GM21737 (cell line): ENCODE data around the gene MKI67.

Experiments used
- ATAC-seq: cut with Tn5 transposase; IDR thresholded peaks from one replicate; pipeline ENCODE4 v1.9.1; 2021; ENCODE audit warnings: mild to moderate bottlenecking, moderate library complexity; ENCODE audit not compliant: unreplicated experiment

Gene MKI67

DNA sequence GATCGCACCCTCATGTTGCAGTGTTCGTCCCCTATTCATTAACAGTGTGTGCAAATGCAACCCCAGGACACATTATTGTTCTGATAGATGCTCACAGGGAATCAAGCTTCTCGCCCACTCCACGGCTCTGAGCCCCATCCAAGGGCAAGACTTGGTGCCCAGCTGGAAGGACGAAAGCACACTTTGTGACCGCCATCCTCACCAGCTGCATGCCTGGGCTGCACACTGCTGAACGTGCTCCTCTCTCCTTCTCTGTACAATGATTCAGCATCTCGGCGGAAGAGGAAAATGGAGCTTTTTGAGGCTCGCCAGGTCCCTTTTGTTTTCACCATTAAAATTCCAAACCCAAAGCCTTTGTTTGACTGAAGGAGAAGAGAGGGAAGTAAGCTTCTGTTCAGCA is 41.9 kb downstream of the MKI67 start:
- no peak for ATAC-seq

DNA sequence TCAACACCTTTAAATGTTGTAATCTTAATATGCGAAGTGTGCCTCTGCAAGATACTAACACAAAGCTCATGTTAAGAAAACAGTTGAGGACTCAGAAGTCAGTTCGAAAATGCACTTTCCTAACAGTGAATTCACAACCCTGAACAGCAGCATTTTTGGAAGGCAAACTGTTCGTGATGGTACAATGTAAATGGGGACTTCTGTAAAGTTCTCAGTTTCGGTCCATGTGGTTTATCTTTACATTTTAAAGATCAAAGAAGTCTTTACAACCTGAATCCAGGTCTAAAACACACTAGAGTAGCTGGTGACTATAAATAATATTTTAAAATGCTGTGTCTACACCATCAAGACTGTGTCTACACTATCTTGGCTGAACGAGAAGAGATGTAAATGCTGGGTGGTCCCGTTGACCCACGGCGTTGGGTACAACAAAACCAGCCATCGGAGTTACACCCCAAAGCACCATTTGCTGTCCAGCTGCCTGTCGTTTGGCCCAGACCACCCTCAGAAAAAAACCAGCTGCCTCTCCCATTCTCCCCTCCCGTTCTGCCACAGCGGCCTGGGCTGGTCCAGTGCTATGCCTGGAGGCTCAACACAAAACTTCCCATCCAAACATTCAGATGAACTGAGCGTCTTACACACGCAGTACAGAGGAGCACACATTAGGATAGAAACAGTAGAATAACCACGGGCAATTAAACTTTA is 42.9 kb downstream of the MKI67 start:
- no peak for ATAC-seq

DNA sequence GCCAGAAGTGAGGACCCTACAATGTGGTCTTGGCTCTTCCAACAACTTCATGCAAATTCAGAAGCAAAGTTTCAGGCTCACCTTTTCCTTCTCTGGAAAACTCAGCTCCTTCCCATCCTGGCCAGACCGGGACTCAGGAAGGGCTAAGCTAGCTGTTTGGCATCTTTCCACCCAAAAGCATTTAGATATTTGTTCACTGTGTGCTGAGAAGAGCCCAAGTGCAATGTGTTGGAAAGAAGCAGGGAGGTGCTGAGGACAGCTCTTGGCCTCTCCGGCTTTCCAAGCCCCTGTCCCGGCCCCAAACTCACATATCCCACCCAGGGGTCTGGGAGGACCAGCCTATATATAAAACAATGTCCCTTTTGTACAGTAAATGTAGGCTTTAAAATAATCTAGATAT is 44.5 kb downstream of the MKI67 start:
- ATAC-seq: no peak

GRCh38 chr10:128081222-128081621 is 45.0 kb downstream of the MKI67 start:
- ATAC-seq: no peak

GRCh38 chr10:128080641-128081040 is 45.6 kb downstream of the MKI67 start:
- no peak for ATAC-seq

- ATAC-seq: no peak
These were observed 46.0 kb downstream of the MKI67 start for GRCh38 chr10:128080231-128080630.

DNA sequence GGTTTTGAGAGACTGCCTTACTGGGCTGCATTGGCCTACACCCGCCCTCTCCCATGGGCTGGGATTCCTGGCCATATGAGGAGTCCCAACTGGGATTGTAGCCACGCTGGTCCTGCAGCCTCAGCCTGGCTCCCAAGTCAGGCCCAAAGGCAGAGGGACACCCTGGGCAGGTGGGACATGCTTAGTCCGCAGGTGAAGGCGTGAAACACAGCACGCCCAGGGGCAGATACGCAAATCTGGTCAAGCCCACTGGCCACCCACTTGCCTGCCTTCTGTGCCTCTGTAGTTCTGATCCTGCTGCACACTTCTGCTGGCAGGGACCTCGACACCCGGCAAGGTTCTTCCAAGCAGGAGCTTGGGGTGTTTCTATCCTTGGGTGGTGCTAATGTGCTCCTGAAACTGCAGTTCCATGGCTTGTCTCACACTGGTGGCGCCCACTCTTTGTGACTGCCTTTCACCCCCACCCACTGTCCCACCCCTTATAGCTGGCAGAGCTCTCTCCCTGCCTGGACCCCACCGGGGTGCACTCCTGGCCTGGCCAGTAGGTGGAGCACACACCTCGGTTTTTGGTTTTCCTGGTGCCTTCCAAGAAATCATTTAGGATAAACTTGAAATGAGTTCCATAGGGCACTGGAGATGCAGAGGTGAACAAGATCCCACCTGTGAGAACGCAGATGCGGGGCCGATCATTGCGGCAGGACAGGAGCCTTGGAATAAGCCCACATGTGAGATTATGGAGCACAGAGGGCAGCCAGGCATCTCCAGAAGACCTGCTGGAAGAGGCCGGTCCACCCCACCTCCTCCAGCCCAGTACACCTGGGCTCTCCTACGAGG is 47.9 kb downstream of the MKI67 start:
- ATAC-seq: no peak

DNA sequence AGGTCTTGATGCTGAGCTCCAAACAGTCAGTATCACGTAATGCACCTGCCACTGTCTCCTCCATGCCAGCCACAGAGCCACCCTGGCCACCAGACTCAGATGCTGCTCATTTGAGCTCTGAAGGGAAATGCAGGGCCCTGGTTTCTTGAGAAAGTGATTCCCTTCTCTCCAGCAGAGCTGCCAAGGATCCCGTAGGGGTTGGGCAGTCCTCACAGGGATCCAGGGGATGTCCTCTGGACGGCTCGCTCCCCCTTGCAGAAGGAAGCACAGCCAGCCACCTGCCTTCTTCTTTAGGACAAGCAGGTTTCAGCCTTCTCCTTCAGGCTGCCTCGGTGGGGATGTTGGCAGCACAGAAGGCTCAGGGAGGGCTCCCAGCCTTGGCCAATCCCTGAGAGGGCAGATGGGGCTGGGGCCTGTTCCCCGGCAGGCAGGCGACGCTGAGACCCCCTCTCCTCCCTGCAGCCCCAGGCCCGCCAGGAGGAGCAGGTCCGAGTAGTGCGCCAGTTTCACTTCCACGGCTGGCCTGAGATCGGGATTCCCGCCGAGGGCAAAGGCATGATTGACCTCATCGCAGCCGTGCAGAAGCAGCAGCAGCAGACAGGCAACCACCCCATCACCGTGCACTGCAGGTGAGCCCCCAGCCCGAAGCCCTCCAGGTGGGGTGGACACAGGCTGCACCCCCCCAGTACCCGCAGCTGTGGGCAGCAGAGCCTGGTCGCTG is 48.9 kb downstream of the MKI67 start:
- ATAC-seq: no peak

- ATAC-seq: no peak
These were observed 51.6 kb downstream of the MKI67 start for GRCh38 chr10:128074589-128074988.

- no peak for ATAC-seq
These were observed 52.3 kb downstream of the MKI67 start for GRCh38 chr10:128073890-128074289.

- ATAC-seq: no peak
These were observed 53.1 kb downstream of the MKI67 start for GRCh38 chr10:128072941-128073645.

- ATAC-seq: no peak
These were observed 54.2 kb downstream of the MKI67 start for GRCh38 chr10:128072046-128072445.

GRCh38 chr10:128071417-128071782 is 54.8 kb downstream of the MKI67 start:
- no peak for ATAC-seq

DNA sequence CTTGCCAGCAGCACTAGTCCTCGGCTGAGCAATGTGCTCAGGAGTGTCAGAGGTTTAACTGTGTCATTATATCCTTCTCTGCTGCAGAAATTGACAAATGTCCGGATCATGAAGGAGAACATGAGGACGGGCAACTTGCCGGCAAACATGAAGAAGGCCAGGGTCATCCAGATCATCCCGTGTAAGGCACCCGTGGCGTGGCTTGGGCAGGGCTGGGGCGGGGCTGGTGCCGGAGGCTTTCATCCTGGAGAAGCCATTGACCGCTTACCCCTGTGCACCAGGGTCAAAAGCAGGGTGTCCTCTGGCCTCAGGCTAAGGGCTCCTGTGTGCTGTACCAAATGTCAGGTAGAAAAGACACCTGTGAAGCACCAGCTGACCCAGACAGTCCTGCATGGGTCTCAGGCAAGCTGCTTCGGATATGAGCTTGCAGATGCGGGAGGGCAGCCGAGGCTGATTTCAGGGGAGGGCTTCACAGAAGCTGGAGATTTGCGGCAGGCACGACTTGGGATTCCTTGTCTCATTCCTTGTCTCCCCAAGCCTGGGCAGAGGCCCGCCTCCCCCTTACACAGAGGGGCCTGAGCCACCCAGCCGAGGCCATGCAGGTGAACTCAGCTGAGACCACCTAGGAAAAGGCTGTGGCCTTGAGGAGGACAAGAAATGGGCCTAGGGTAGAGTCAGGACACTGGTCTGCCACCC is 55.4 kb downstream of the MKI67 start:
- ATAC-seq: no peak

GRCh38 chr10:128070161-128070560 is 56.1 kb downstream of the MKI67 start:
- no peak for ATAC-seq

- no peak for ATAC-seq
These were observed 56.7 kb downstream of the MKI67 start for GRCh38 chr10:128069351-128070051.

DNA sequence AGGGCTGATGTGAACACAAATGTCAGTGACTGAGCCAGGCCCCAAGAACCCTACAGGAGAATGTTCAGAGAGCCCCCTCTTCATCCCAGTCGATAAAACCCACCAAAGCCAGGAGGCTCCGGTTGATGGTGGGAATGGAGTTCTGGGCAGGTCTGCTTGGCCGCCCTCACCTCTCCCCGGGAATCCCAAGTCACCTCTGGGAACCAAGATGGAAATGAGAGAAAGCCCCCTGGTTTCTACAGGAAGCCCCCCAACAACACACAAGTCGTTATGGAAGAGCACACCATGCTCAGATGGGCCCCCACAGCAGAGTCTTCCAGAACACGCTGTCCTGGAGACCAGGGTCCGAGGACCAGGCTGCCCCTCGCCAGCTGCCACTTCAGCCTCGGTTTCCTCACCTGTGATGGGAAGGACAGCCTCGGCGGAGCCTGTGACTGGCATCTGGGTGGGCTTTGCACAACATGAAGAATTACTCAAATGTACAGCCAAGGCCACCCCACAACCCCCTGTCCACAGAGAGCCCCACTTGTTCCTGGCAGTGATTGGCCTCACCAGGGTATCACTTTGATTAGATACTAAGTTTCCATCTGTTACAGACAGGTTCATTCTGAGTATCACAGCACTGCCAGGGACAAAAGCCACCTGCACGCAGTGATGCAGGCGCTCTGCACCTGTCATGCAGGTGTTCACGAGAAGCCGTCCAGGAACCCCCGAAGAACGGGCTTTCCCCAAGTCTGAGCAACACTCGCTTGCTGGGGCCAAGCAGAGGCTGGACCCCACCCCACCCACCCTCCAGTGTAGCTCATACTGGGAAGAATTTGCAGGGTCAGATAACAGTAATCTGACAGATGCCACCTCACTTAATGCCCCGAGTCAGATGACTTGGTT is 57.6 kb downstream of the MKI67 start:
- ATAC-seq: no peak

- no peak for ATAC-seq
These were observed 58.4 kb downstream of the MKI67 start for GRCh38 chr10:128067691-128068397.
